SU-DHL-6 (cell line): ENCODE data around the gene PDLIM5.

Source experiments
- H2AFZ ChIP-seq: fragments of 200-600 bp; sonication (generic); 2 replicates; pipeline ENCODE4 v1.6.1; 2014; ENCODE audit warnings: low read depth, mild to moderate bottlenecking, moderate library complexity, mixed read lengths, antibody characterized with exemption, low read length; ENCODE audit not compliant: severe bottlenecking
- H3F3A ChIP-seq: fragments of 200-600 bp; shearing (Covaris generic); 2 replicates; pipeline ENCODE4 v1.6.0; 2016; ENCODE audit warnings: antibody characterized with exemption, mild to moderate bottlenecking; ENCODE audit not compliant: insufficient read depth
- H3K27ac ChIP-seq: fragments of 200-600 bp; sonication (generic); 2 replicates; pipeline ENCODE4 v1.5.1; 2016; ENCODE audit warnings: low read depth, mild to moderate bottlenecking, low read length, moderate library complexity, mixed read lengths
- H3K27me3 ChIP-seq: fragments of 200-600 bp; sonication (generic), shearing (Covaris generic); 2 replicates; pipeline ENCODE4 v1.6.0; 2014; ENCODE audit warnings: mild to moderate bottlenecking, low read length
- H3K36me3 ChIP-seq: fragments of 200-600 bp; sonication (generic); 2 replicates; pipeline ENCODE4 v1.6.1; 2014; ENCODE audit warnings: mild to moderate bottlenecking, low read length, mixed read lengths
- H3K4me2 ChIP-seq: fragments of 300-600, 200-600 bp; shearing (Covaris generic), sonication (generic); 2 replicates; pipeline ENCODE4 v1.6.0; 2014; ENCODE audit warnings: low read length, low read depth, mild to moderate bottlenecking; ENCODE audit not compliant: poor library complexity, severe bottlenecking
- H3K4me3 ChIP-seq: fragments of 200-600 bp; sonication (generic); 2 replicates; pipeline ENCODE4 v1.5.1; 2014; ENCODE audit warnings: antibody characterized with exemption, low read length, mild to moderate bottlenecking, mixed read lengths; ENCODE audit not compliant: insufficient read depth, poor library complexity, severe bottlenecking
- H3K79me2 ChIP-seq: fragments of 200-600 bp; sonication (generic); 2 replicates; pipeline ENCODE4 v1.6.1; 2014; ENCODE audit warnings: mild to moderate bottlenecking, low read length, moderate library complexity; ENCODE audit not compliant: insufficient read depth
- H3K9ac ChIP-seq: fragments of 200-600 bp; sonication (generic); 2 replicates; pipeline ENCODE4 v1.7.0; 2014; ENCODE audit warnings: mild to moderate bottlenecking, low read length
- H3K9me2 ChIP-seq: fragments of 200-600 bp; sonication (generic); replicated peaks from 2 replicates; pipeline ENCODE4 v1.6.1; 2014; ENCODE audit warnings: low read length; ENCODE audit not compliant: insufficient read depth
- H3K9me3 ChIP-seq: fragments of 200-600 bp; sonication (generic); 2 replicates; pipeline ENCODE4 v1.6.1; 2014; ENCODE audit warnings: low read length, mixed read lengths; ENCODE audit not compliant: insufficient read depth
- H4K20me1 ChIP-seq: fragments of 200-600 bp; sonication (generic); 2 replicates; pipeline ENCODE4 v1.6.1; 2014; ENCODE audit warnings: low read depth, mild to moderate bottlenecking, antibody characterized with exemption, low read length, moderate library complexity, mixed read lengths
- EZH2phosphoT487 ChIP-seq: fragments of 200-600 bp; sonication (generic), shearing (Covaris generic); conservative IDR thresholded peaks from 2 replicates; pipeline ENCODE4 v1.6.1; 2018; ENCODE audit warnings: mild to moderate bottlenecking, antibody characterized with exemption, low read length, moderate library complexity, mixed read lengths
- TF ChIP-seq, protein P1 (sequence below): fragments of 200-600 bp; sonication (generic); IDR thresholded peaks from one replicate; pipeline ENCODE4 v1.5.1; 2017; ENCODE audit warnings: antibody characterized with exemption, mild to moderate bottlenecking, low read length, moderate library complexity; ENCODE audit not compliant: insufficient read depth, poor library complexity, severe bottlenecking

The PDLIM5 gene

DNA sequence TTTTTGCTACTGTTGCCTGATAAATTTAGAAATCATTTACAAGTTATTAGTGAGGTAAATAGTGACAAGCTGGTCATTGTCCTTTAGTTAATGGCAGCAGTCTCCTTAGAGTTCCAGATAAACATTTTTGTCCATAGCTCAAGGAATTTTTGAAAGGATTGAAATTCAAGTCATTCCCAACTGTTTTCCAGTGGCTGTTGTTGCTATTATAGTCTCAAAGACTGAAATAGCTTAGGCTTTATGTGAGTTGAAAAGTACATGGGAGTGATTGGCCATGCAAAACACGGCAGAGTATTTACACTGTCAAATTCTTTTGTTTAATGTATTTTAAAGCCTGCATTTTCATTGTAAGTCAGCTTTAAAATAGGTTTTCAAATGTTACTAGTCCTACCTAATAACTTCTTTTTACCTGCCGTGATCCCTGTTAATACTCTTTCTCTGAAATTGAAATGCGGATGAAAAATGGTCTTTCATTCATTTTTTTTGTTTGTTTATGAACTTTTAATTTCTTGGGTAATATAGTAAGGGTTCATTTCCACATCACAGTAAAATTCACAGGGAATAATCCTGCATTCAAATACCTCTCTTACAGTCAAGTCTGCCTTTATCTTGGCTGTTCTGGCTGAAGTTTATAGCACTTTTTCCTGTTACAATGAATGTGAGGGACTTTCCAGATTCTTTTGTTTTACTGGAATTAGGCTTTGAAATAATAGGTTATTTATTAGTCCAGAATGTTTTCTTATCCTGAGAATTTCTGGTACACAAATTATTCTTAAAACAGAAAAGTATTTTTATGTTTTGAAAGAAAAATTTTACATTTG, 85.1 kb downstream of the PDLIM5 start:
- Histone ChIP-seq H3F3A (no peaks in the 10 kb centered on the region), H3K27ac (no peak overlapping the region), H3K9ac (no peak overlapping the region), H3K4me3 (no peak overlapping the region), H3K79me2 (no peaks in the 10 kb centered on the region), H4K20me1 (no peaks in the 10 kb centered on the region), H3K9me3 (no peaks in the 10 kb centered on the region), H3K4me2 (no peak overlapping the region), H2AFZ (no peak overlapping the region), H3K36me3 (no peaks in the 10 kb centered on the region), H3K27me3 (no peaks in the 10 kb centered on the region), H3K9me2 (no peaks in the 10 kb centered on the region)
- TF ChIP-seq, protein P1, sequence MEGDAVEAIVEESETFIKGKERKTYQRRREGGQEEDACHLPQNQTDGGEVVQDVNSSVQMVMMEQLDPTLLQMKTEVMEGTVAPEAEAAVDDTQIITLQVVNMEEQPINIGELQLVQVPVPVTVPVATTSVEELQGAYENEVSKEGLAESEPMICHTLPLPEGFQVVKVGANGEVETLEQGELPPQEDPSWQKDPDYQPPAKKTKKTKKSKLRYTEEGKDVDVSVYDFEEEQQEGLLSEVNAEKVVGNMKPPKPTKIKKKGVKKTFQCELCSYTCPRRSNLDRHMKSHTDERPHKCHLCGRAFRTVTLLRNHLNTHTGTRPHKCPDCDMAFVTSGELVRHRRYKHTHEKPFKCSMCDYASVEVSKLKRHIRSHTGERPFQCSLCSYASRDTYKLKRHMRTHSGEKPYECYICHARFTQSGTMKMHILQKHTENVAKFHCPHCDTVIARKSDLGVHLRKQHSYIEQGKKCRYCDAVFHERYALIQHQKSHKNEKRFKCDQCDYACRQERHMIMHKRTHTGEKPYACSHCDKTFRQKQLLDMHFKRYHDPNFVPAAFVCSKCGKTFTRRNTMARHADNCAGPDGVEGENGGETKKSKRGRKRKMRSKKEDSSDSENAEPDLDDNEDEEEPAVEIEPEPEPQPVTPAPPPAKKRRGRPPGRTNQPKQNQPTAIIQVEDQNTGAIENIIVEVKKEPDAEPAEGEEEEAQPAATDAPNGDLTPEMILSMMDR, result no peak
- no peak for TF ChIP-seq EZH2phosphoT487

DNA sequence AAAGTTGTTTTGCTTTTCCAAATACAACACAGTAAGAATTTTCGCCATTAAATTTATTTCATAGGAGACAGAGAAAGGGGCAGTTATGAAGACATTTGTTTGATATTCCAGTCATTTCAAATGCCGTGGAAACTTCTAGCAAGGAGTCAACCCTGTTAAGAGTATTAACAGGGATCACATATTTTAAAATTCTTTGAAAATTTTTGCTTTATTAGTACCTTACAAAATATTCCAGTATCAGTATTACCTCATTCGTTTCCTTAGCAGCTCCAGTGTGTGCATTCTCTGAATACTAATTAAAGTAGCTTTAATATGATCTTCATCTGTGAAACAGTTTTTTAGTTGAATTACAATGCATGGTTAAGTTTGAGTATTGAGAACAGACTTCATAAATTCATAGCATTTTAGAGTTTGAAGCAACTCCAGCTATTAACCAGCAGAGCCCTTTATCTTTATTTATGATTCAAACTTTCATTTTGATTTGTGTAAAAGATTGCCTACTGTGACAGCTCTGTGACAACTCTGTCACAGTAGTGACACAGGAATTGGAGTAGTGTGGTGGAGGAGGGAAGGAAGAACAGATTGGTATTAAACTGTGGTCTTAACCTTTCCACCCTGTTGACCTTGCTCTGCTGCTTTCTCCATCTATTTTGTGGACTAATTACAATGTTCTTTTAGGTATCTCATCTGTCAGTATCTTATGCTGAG, 86.3 kb downstream of the PDLIM5 start:
- Histone ChIP-seq H3K9ac (no peak overlapping the region), H3K27me3 (no peaks in the 10 kb centered on the region), H3K36me3 (no peaks in the 10 kb centered on the region), H2AFZ (no peak overlapping the region), H3F3A (no peaks in the 10 kb centered on the region), H3K9me2 (no peaks in the 10 kb centered on the region), H3K9me3 (no peaks in the 10 kb centered on the region), H4K20me1 (no peaks in the 10 kb centered on the region), H3K27ac (no peak overlapping the region), H3K4me3 (no peak overlapping the region), H3K79me2 (no peaks in the 10 kb centered on the region), H3K4me2 (no peak overlapping the region)
- no peak for TF ChIP-seq EZH2phosphoT487
- TF ChIP-seq, protein P1, result no peak

DNA sequence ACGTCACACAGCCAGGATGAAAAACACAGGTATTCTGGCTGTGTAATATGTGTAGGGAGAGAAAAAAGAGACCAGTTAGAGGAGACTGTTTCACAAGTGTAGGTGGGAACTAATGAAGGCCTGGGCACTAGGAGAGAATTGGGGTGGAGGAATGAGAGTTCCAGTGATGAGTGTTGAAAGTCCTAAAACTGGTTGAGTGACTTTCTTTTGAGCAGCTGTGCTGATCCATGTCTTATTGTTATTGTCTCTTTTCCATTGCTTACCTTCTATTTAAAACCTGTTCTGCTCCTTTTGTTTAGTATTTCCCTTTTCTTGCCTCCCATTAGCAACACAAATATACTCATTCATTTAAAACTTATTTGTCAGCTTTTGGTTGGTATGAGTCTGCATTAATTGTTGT, 88.7 kb downstream of the PDLIM5 start:
- Histone ChIP-seq H2AFZ (no peak overlapping the region), H3K4me3 (no peak overlapping the region), H3K9me2 (no peaks in the 10 kb centered on the region), H4K20me1 (no peaks in the 10 kb centered on the region), H3K27me3 (no peaks in the 10 kb centered on the region), H3K36me3 (no peaks in the 10 kb centered on the region), H3F3A (no peaks in the 10 kb centered on the region), H3K27ac (no peak overlapping the region), H3K4me2 (no peak overlapping the region), H3K9me3 (no peaks in the 10 kb centered on the region), H3K79me2 (no peaks in the 10 kb centered on the region), H3K9ac (no peak overlapping the region)
- TF ChIP-seq, protein P1, result no peak
- no peak for TF ChIP-seq EZH2phosphoT487
